Activated CD8-positive, alpha-beta memory T cell treated with anti-CD3 and anti-CD28 coated beads, Interleukin-2, amount 50 U/mL, for 24 hours (primary cell): ENCODE results near the gene GSTM2.
"Not testable (repeated sequence)": the region's sequence is repeated elsewhere in the genome, so short reads cannot be mapped to it uniquely, and the experiment has no call there.

Experiments used
- DNase-seq: peaks from one replicate; pipeline ENCODE4 v3.0.0-alpha.2; 2020; ENCODE audit errors: extremely low read depth

The GSTM2 gene

DNA sequence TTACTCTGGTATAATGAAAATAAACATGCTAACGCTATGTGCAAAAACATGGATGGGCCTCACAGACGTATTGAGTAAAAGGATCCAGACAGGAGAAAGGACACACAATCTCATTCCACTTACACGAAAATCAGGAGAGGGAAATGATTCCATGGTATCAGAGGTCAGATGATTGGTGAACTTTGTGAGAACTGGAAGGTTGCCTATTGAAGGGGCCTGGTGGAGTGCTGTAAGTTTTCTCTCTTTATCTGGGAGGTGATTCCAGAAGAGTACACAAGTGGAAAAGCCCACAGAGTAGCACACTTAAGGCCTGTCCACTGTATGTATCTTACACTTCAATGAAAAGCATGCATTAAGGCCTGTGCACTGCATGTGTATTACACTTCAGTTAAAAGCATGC, 9.6 kb downstream of the GSTM2 start:
- no peak for DNase-seq

- not testable (repeated sequence) for DNase-seq
These were observed 10.8 kb downstream of the GSTM2 start for GRCh38 chr1:109678637-109679036.

- DNase-seq, result not testable (repeated sequence)
These were observed 16.9 kb downstream of the GSTM2 start for GRCh38 chr1:109684777-109685176.

DNA sequence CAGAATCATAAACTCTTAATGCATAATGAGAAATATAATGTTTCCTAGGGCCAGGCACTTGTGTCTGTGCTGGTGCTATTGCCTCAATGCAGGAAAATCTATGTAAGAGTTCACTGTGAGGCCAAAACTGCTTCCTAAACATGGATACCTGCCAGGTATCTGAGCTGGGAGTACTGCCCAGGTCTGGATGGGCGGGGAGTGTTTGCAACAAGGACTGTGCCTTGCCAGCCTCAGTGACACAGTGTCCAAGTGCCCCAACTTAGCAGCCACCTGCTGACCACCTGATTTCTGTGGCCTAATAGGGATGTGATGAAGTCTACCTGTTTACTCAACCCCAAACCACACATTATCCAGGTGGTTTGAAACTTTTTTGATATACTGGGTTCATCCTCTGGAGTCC, 17.5 kb downstream of the GSTM2 start:
- not testable (repeated sequence) for DNase-seq

GRCh38 chr1:109685890-109686289, 18.0 kb downstream of the GSTM2 start:
- not testable (repeated sequence) for DNase-seq

GRCh38 chr1:109687109-109687508, 19.3 kb downstream of the GSTM2 start:
- not testable (repeated sequence) for DNase-seq

GRCh38 chr1:109687641-109688499, 20.0 kb downstream of the GSTM2 start, which contains the start of gene GSTM1:
GSTM1 (plus strand) TSS chr1:109687817; CDS start chr1:109687874, 57 bp downstream.
- DNase-seq, result no peak

GRCh38 chr1:109689844-109690405, 22.1 kb downstream of the GSTM2 start:
- DNase-seq, result no peak

GRCh38 chr1:109691759-109692158, 23.9 kb downstream of the GSTM2 start:
- no peak for DNase-seq

DNA sequence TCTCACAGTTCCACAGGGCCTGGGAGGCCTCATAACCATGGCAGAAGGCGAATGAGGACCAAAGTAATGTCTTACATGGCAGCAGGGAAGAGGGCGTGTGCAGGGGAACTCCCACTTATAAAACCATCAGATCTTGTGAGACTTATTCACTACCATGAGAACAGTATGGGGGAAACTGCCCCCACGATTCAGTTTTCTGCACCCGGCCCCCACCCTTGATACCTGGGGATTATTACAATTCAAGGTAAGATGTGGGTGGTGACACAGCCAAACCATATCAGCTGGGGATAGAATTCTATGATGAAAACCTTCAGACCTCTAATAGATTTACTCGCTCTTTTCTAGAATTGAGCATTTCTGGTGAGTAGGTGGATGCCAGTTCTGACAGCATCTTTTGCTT, 26.5 kb downstream of the GSTM2 start:
- DNase-seq, result not testable (repeated sequence)

GRCh38 chr1:109695138-109695537, 27.3 kb downstream of the GSTM2 start:
- not testable (repeated sequence) for DNase-seq

GRCh38 chr1:109697066-109697465, 29.2 kb downstream of the GSTM2 start:
- DNase-seq, result no peak

DNA sequence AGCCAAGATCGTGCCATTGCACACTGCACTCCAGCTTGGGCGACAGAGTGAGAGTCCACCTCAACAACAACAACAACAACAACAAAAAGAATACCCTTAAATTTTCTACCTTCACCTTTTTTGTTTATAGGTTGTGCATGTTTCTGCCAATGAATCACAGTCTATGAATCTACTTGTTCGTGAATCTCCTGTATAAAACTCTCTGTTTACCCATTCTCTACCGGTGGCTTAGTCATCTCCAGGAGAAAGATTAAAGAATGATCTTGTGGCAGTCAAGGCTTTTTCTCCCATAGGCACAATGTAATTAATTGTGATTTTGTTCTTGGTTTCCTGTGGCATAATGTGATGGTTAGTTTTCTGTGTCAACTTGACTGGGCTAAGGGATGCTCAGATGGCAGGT, 30.0 kb downstream of the GSTM2 start:
- DNase-seq, result not testable (repeated sequence)

- not testable (repeated sequence) for DNase-seq
These were observed 35.1 kb downstream of the GSTM2 start for GRCh38 chr1:109702940-109703339.

GRCh38 chr1:109704173-109704572, 36.3 kb downstream of the GSTM2 start:
- DNase-seq, result no peak

GRCh38 chr1:109705411-109705810, 37.6 kb downstream of the GSTM2 start:
- DNase-seq, result no peak

DNA sequence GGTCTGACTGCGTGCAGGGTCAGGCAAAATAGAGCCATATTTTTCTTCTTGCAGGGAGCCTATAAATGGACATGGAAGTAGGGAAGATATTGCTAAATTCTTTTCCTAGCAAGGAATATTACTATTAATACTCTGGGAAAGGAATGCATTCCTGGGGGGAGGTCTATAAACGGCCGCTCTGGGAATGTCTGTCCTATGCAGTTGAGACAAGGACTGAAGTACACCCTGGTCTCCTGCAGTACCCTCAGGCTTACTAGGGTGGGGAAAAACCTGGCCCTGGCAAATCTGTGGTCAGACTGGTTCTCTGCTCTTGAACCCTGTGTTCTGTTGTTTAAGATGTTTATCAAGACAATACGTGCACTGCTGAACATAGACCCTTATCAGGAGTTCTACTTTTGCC, 41.1 kb downstream of the GSTM2 start:
- DNase-seq, result not testable (repeated sequence)

DNA sequence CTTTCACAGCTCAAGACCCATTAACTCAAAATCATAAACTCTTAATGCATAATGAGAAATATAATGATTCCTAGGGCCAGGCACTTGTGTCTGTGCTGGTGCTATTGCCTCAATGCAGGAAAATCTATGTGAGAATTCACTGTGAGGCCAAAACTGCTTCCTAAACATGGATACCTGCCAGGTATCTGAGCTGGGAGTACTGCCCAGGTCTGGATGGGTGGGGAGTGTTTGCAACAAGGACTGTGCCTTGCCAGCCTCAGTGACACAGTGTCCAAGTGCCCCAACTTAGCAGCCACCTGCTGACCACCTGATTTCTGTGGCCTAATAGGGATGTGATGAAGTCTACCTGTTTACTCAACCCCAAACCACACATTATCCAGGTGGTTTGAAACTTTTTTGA, 42.0 kb downstream of the GSTM2 start:
- DNase-seq, result not testable (repeated sequence)

- not testable (repeated sequence) for DNase-seq
These were observed 43.9 kb downstream of the GSTM2 start, which contains the start of gene GSTM5 for GRCh38 chr1:109711593-109712320. GSTM5 (plus strand) TSS chr1:109712251; CDS start chr1:109712313, 62 bp downstream.

GRCh38 chr1:109712321-109712864, 44.5 kb downstream of the GSTM2 start:
- DNase-seq, result no peak

GRCh38 chr1:109713636-109714035, 45.8 kb downstream of the GSTM2 start:
- no peak for DNase-seq
